GM06990 (cell line): ENCODE results near the gene ST6GALNAC2.

Experiments
- DNase-seq: peaks from one replicate; pipeline ENCODE4 v3.0.0-alpha.2; 2011; ENCODE audit not compliant: insufficient read length; ENCODE audit errors: extremely low read depth
- H3K27me3 ChIP-seq: replicated peaks from 2 replicates; pipeline ENCODE4 v1.6.0; 2011; ENCODE audit warnings: low read length; ENCODE audit not compliant: control insufficient read depth, insufficient read depth
- H3K36me3 ChIP-seq: 2 replicates; pipeline ENCODE4 v1.5.1; 2011; ENCODE audit warnings: low read length; ENCODE audit not compliant: control insufficient read depth, insufficient read depth
- H3K4me3 ChIP-seq: replicated peaks from 2 replicates; pipeline ENCODE4 v1.5.1; 2011; ENCODE audit warnings: low read depth, mild to moderate bottlenecking, control low read depth, low read length
- TF ChIP-seq, protein P1 (sequence below): IDR thresholded peaks from 2 replicates; pipeline ENCODE4 v1.5.1; 2011; ENCODE audit warnings: low read length, control low read depth, mild to moderate bottlenecking, inconsistent platforms; ENCODE audit not compliant: insufficient read depth, poor library complexity, severe bottlenecking

ST6GALNAC2 gene

DNA sequence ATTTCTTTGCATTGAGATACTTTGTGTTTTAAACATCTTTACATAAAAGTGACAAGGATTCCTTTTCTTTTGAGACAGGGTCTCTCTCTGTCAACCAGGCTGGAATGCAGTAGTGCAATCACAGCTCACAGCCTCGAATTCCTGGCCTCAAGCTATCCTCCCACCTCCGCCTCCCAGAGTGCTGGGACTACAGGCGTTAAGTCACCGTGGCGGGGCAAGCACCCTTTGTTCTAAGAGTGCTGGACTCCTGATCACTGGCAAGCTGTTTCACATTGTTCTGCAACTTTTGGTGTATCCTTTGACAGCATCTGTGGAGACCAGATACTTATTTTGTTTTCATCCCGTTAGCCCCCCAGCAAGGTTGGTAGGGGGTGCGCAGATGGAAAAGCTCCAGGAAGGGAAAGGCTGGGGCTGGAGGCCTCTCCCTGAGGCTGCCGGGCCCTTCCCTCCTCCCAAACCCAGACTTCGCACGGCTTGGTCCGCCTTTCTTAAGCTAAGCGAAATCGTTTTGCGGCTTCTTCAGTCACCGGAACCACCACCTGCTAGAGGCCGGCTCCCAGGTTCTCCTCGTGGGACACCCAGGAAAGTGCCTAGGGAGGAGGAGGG, 1.1 kb downstream of the ST6GALNAC2 start:
- Histone ChIP-seq H3K4me3 (peak overlapping the region; percentile 59), H3K36me3 (no peaks in the 10 kb centered on the region), H3K27me3 (no peaks in the 10 kb centered on the region; the same call in 1 of the 2 replicates)
- DNase-seq, result no peak
- TF ChIP-seq, protein P1, sequence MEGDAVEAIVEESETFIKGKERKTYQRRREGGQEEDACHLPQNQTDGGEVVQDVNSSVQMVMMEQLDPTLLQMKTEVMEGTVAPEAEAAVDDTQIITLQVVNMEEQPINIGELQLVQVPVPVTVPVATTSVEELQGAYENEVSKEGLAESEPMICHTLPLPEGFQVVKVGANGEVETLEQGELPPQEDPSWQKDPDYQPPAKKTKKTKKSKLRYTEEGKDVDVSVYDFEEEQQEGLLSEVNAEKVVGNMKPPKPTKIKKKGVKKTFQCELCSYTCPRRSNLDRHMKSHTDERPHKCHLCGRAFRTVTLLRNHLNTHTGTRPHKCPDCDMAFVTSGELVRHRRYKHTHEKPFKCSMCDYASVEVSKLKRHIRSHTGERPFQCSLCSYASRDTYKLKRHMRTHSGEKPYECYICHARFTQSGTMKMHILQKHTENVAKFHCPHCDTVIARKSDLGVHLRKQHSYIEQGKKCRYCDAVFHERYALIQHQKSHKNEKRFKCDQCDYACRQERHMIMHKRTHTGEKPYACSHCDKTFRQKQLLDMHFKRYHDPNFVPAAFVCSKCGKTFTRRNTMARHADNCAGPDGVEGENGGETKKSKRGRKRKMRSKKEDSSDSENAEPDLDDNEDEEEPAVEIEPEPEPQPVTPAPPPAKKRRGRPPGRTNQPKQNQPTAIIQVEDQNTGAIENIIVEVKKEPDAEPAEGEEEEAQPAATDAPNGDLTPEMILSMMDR, result no peak

DNA sequence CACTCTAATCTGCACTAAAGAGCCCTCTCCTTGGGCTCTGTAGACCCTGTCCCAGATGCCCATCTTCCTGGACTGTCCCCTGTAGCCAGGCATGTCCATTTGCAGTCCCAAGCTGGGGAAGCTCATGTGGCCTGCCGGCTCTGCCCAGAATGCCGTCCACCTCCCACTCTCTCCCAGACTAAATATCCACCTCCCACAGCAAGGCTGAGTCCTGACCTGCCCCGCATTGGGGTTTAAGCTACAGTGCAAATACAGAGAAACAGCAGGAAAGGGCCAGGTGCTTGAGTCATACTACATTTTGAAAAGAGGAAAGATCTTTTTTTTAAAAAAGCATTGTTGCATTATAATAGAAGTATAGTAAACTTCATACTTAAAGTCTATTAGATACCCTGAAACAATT, 3.0 kb downstream of the ST6GALNAC2 start:
- no peak overlapping the region for H3K4me3 ChIP-seq
- H3K36me3 ChIP-seq, result no peaks in the 10 kb centered on the region
- TF ChIP-seq, protein P1, result no peak
- no peaks in the 10 kb centered on the region; the same call in 1 of the 2 replicates for H3K27me3 ChIP-seq
- no peak for DNase-seq

DNA sequence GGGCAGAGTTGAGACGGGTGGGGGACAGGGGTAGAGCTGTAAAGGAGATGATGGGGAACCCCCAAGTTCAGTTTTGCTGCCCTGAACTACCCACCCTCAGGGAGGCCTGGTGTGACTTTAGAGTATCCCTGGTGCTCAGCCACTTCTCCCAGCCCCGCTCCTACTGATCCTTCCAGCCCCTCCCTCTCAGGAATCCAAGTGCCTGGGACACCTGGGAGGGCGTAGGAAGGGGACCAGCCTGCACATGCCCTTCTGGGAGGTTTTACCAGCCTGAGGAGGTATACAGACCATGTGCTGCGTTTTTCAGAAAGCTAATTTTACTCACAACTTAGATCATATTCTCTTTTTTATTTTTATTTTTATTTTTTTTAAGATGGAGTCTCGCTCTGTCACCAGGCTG, 4.1 kb downstream of the ST6GALNAC2 start:
- H3K36me3 ChIP-seq, result no peaks in the 10 kb centered on the region
- DNase-seq, result no peak
- TF ChIP-seq, protein P1, result no peak
- no peak overlapping the region for H3K4me3 ChIP-seq
- H3K27me3 ChIP-seq, result no peaks in the 10 kb centered on the region; the same call in 1 of the 2 replicates

DNA sequence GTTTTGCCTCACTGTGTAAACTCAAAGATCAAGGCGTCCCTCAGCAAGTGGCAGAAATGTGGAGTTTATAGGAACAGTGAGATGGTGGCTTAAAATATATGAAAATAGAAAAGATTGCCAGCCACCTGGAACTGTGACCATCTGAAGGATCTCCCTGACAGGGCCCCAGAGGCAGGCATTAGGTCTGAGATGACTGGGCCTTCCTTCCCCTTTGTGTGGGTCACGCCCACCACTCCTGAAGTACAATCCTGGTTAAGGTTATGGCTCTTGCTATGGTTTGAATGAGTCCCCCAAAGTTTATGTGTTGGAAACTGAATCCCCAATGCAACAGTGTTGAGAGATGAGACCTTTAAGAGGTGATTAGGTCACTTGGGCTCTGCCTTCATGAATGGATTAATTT, 6.4 kb downstream of the ST6GALNAC2 start:
- no peaks in the 10 kb centered on the region for H3K36me3 ChIP-seq
- no peak overlapping the region for H3K4me3 ChIP-seq
- DNase-seq, result no peak
- TF ChIP-seq, protein P1, result no peak
- H3K27me3 ChIP-seq, result no peaks in the 10 kb centered on the region

DNA sequence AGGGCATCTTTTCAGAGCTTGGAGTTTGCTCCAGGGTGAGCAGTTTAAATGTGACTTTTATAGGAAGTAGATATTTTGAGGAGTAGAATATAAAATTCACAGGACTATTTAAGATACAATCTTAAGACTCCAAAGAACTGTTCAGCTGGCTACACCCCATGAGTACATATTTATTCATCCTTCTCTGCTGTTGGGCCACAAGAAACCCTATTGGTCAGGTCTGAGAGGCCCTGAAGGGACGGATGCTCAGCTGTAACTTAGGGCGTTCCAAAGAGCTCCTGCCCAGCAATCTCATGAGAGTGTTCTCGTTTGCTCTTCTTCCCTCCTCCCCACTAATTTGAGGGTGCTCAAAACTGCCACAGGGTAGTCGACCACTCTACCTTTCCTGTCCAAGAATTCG, 7.3 kb downstream of the ST6GALNAC2 start:
- Histone ChIP-seq H3K27me3 (no peaks in the 10 kb centered on the region), H3K36me3 (no peaks in the 10 kb centered on the region), H3K4me3 (no peak overlapping the region)
- DNase-seq, result no peak
- TF ChIP-seq, protein P1, result no peak

DNA sequence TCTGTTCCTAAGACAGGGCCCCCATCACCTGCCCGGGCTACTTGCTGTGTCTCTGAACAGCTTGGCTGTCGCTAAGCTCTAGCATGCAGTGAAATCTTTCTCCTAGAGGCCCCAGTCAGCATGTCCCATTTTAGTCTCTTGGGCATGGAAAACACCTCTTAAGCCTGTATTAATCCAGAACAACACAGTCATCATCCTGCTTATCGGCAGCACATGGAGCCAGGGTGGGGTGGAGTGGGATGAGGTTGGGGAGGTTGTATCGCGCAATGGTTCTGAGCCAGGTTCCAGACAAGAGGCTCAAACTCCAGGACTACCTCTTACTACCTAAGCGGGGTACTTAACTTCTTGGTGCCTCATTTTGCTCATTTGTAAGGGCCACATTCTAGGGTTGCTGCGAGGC, 7.8 kb downstream of the ST6GALNAC2 start:
- no peak for DNase-seq
- H3K4me3 ChIP-seq, result no peak overlapping the region
- TF ChIP-seq, protein P1, result no peak
- H3K36me3 ChIP-seq, result no peaks in the 10 kb centered on the region
- H3K27me3 ChIP-seq, result no peaks in the 10 kb centered on the region
